Measurements from ENCODE around the gene TRMO.
A peak's percentile ranks its signal among the peaks of the same experiment; 100 is the strongest.

TRMO gene

GRCh38 chr9:97903177-97903576 lies 19.1 kb downstream of the TRMO start:
- DNase-seq = no peak

- peak; percentile 9 for DNase-seq
Measured at GRCh38 chr9:97900738-97901565, 21.3 kb downstream of the TRMO start.

GRCh38 chr9:97900103-97900737 lies 22.1 kb downstream of the TRMO start:
- no peak for DNase-seq

- no peak for DNase-seq
Measured at GRCh38 chr9:97895695-97896332, 26.5 kb downstream of the TRMO start.

GRCh38 chr9:97895211-97895610 lies 27.1 kb downstream of the TRMO start:
- DNase-seq = no peak

GRCh38 chr9:97892421-97892820 lies 29.9 kb downstream of the TRMO start:
- DNase-seq = no peak

- DNase-seq = no peak
Measured at GRCh38 chr9:97891736-97892135, 30.6 kb downstream of the TRMO start.

- no peak for DNase-seq
Measured at GRCh38 chr9:97889941-97890887, 32.1 kb downstream of the TRMO start.

- no peak for DNase-seq
Measured at GRCh38 chr9:97880336-97880735, 42.0 kb downstream of the TRMO start.

GRCh38 chr9:97876061-97876460 lies 46.2 kb downstream of the TRMO start:
- DNase-seq = no peak

- DNase-seq = no peak
Measured at GRCh38 chr9:97875111-97875510, 47.2 kb downstream of the TRMO start.

- DNase-seq = no peak
Measured at GRCh38 chr9:97874624-97875023, 47.7 kb downstream of the TRMO start.

GRCh38 chr9:97873882-97874281 lies 48.4 kb downstream of the TRMO start:
- DNase-seq = no peak

- no peak for DNase-seq
Measured at GRCh38 chr9:97873425-97873824, 48.9 kb downstream of the TRMO start.

- DNase-seq = no peak
Measured at GRCh38 chr9:97868859-97869258, 53.4 kb downstream of the TRMO start.

- no peak for DNase-seq
Measured at GRCh38 chr9:97866848-97867247, 55.5 kb downstream of the TRMO start.

GRCh38 chr9:97866300-97866699 lies 56.0 kb downstream of the TRMO start:
- no peak for DNase-seq

GRCh38 chr9:97864396-97864795 lies 57.9 kb downstream of the TRMO start:
- no peak for DNase-seq

- DNase-seq = no peak
Measured at GRCh38 chr9:97863314-97863713, 59.0 kb downstream of the TRMO start.

GRCh38 chr9:97861148-97861475 lies 61.2 kb downstream of the TRMO start:
- DNase-seq = no peak

- no peak for DNase-seq
Measured at GRCh38 chr9:97860451-97861147, 61.7 kb downstream of the TRMO start.

- DNase-seq = no peak
Measured at GRCh38 chr9:97859346-97859745, 63.0 kb downstream of the TRMO start.
